Measurements from ENCODE around the gene DIO3. TPM values are rescaled to one million over a fixed set of nuclear protein-coding genes. Genes with fewer than 3 reads are reported as not detected.

Gene DIO3
- total RNA-seq, 1 experiment from 2014 or later, result not detected

- no TSS peak for BruUV-seq (replicated peaks)
- POLR2A ChIA-PET (ENCODE audit: low non-redundant PET), result no interaction called here
- TF ChIP-seq CTCF (conservative IDR thresholded peaks at IDR 0.05; ENCODE audit: low read depth, low read length) (no peak), EZH2 (IDR thresholded peaks at IDR 0.05; ENCODE audit: borderline replicate concordance, low read depth, low read length, poor library complexity, severe bottlenecking) (no peak)
- no peak for DNase-seq (ENCODE audit: low spot score)
- Histone ChIP-seq H3K9me3 (ENCODE audit: low read depth, low read length, poor library complexity, severe bottlenecking) (no peaks in the 10 kb centered on the region), H3K27ac (ENCODE audit: low read depth, low read length, poor library complexity, severe bottlenecking) (no peak overlapping the region), H3K27me3 (replicated peaks; ENCODE audit: insufficient read depth, low read depth, low read length, poor library complexity) (peaks cover 49% of the 10 kb centered on the region), H3K36me3 (ENCODE audit: insufficient read depth, low read length, poor library complexity, severe bottlenecking) (no peaks in the 10 kb centered on the region), H3K4me1 (ENCODE audit: insufficient read depth, low read length, poor library complexity, severe bottlenecking) (no peaks in the 10 kb centered on the region), H3K4me3 (ENCODE audit: low read depth, low read length, poor library complexity, severe bottlenecking) (no peak overlapping the region)
- intact Hi-C loops (cut with micrococcal nuclease; ENCODE audit: unreplicated experiment), result no loop called here
- CTCF ChIA-PET, result no interaction called here
These were observed 43.9 kb downstream of the DIO3 start for GRCh38 chr14:101604935-101605780.

GRCh38 chr14:101605836-101606235 is 44.5 kb downstream of the DIO3 start:
- POLR2A ChIA-PET (ENCODE audit: low non-redundant PET), result interaction anchor here (0.6 kb wide), 1 partner anchor 204 kb away, joined by 5 read pairs; no protein-coding TSS in a partner anchor
- CTCF ChIA-PET, result no interaction called here
- BruUV-seq (replicated peaks), result no TSS peak
- H3K27ac ChIP-seq (ENCODE audit: low read depth, low read length, poor library complexity, severe bottlenecking), result no peak overlapping the region
- no peak overlapping the region for H3K4me3 ChIP-seq (ENCODE audit: low read depth, low read length, poor library complexity, severe bottlenecking)
- intact Hi-C loops (cut with micrococcal nuclease; ENCODE audit: unreplicated experiment), result no loop called here
- DNase-seq (ENCODE audit: low spot score), result no peak
- TF ChIP-seq CTCF (conservative IDR thresholded peaks at IDR 0.05; ENCODE audit: low read depth, low read length) (no peak), EZH2 (IDR thresholded peaks at IDR 0.05; ENCODE audit: borderline replicate concordance, low read depth, low read length, poor library complexity, severe bottlenecking) (no peak)
- H3K4me1 ChIP-seq (ENCODE audit: insufficient read depth, low read length, poor library complexity, severe bottlenecking), result no peaks in the 10 kb centered on the region
- H3K27me3 ChIP-seq (replicated peaks; ENCODE audit: insufficient read depth, low read depth, low read length, poor library complexity), result peaks cover 56% of the 10 kb centered on the region
- H3K9me3 ChIP-seq (ENCODE audit: low read depth, low read length, poor library complexity, severe bottlenecking), result no peaks in the 10 kb centered on the region
- H3K36me3 ChIP-seq (ENCODE audit: insufficient read depth, low read length, poor library complexity, severe bottlenecking), result no peaks in the 10 kb centered on the region

Other genes with a start within 250 kb of the DIO3 start
- 113 and 124 TPM in 2 replicates for gene PPP2R5C, start 200.2 kb downstream of the DIO3 start, total RNA-seq (2021)